Progenitor cell of endocrine pancreas (in vitro differentiated cells): ENCODE measurements around the gene ATXN10. TPM values are rescaled to one million over a fixed set of nuclear protein-coding genes. Genes with fewer than 3 reads are reported as not detected.

Source experiments
- DNase-seq: peaks from one replicate; pipeline ENCODE4 v3.0.0; 2021; ENCODE audit warnings: low spot score; ENCODE audit not compliant: unreplicated experiment
- H3K27ac Mint-ChIP-seq: 2 replicates; pipeline ENCODE4 v1.8.0; 2021; ENCODE audit warnings: mild to moderate bottlenecking, moderate library complexity, mixed read lengths
- H3K27me3 Mint-ChIP-seq: 2 replicates; pipeline ENCODE4 v1.8.0; 2021; ENCODE audit warnings: mixed read lengths
- H3K36me3 Mint-ChIP-seq: 2 replicates; pipeline ENCODE4 v1.8.0; 2022; ENCODE audit warnings: mixed read lengths; ENCODE audit not compliant: insufficient read depth
- H3K4me1 Mint-ChIP-seq: 2 replicates; pipeline ENCODE4 v1.8.0; 2021; ENCODE audit warnings: low read depth, mixed read lengths
- H3K4me3 Mint-ChIP-seq: 2 replicates; pipeline ENCODE4 v1.8.0; 2021; ENCODE audit warnings: low read depth, mild to moderate bottlenecking, moderate library complexity, mixed read lengths
- H3K9me3 Mint-ChIP-seq: 2 replicates; pipeline ENCODE4 v1.8.0; 2021; ENCODE audit warnings: low read depth, mixed read lengths
- CTCF ChIP-seq: fragments of 200-600 bp; sonication (generic); IDR thresholded peaks from one replicate; pipeline ENCODE4 v1.5.0; 2021; ENCODE audit warnings: antibody characterized with exemption, mild to moderate bottlenecking; ENCODE audit not compliant: unreplicated experiment
- total RNA-seq: library from RNA; stranded (reverse); gene quantifications from 2 replicates; pipeline ENCODE4 v1.2.1, GENCODE V29; 2021

The ATXN10 gene
- total RNA-seq, 1 donor from 2014 or later: 177 TPM

GRCh38 chr22:45828841-45829240 lies 157.2 kb downstream of the ATXN10 start:
- Mint-ChIP-seq H3K9me3 (peaks cover 9% of the 10 kb centered on the region), H3K36me3 (peaks cover 32% of the 10 kb centered on the region), H3K4me1 (peaks cover 3% of the 10 kb centered on the region), H3K27me3 (no peaks in the 10 kb centered on the region), H3K4me3 (no peak overlapping the region), H3K27ac (no peak overlapping the region)
- no peak for TF ChIP-seq CTCF
- DNase-seq: no peak

GRCh38 chr22:45830531-45831245 lies 159.1 kb downstream of the ATXN10 start:
- peaks cover 9% of the 10 kb centered on the region for H3K9me3 Mint-ChIP-seq
- DNase-seq: no peak
- peaks cover 25% of the 10 kb centered on the region for H3K36me3 Mint-ChIP-seq
- no peaks in the 10 kb centered on the region for H3K27me3 Mint-ChIP-seq
- no peak overlapping the region for H3K27ac Mint-ChIP-seq
- H3K4me1 Mint-ChIP-seq: no peaks in the 10 kb centered on the region
- TF ChIP-seq CTCF: no peak
- H3K4me3 Mint-ChIP-seq: no peak overlapping the region

GRCh38 chr22:45831394-45831793 lies 159.8 kb downstream of the ATXN10 start:
- H3K9me3 Mint-ChIP-seq: peaks cover 9% of the 10 kb centered on the region
- no peak for TF ChIP-seq CTCF
- no peaks in the 10 kb centered on the region for H3K4me1 Mint-ChIP-seq
- no peaks in the 10 kb centered on the region for H3K27me3 Mint-ChIP-seq
- no peak overlapping the region for H3K27ac Mint-ChIP-seq
- peaks cover 20% of the 10 kb centered on the region for H3K36me3 Mint-ChIP-seq
- no peak for DNase-seq
- H3K4me3 Mint-ChIP-seq: no peak overlapping the region

- peak; percentile 9 for TF ChIP-seq CTCF
- Mint-ChIP-seq H3K27ac (no peak overlapping the region), H3K4me1 (no peaks in the 10 kb centered on the region), H3K27me3 (no peaks in the 10 kb centered on the region), H3K4me3 (no peak overlapping the region), H3K9me3 (peaks cover 9% of the 10 kb centered on the region), H3K36me3 (peaks cover 18% of the 10 kb centered on the region)
- DNase-seq: no peak
Measured at GRCh38 chr22:45832180-45832579, 160.5 kb downstream of the ATXN10 start.

GRCh38 chr22:45832959-45833580 lies 161.4 kb downstream of the ATXN10 start:
- Mint-ChIP-seq H3K9me3 (peaks cover 9% of the 10 kb centered on the region), H3K36me3 (peaks cover 10% of the 10 kb centered on the region), H3K4me3 (no peak overlapping the region), H3K4me1 (peaks cover 1% of the 10 kb centered on the region), H3K27ac (no peak overlapping the region), H3K27me3 (no peaks in the 10 kb centered on the region)
- no peak for DNase-seq
- TF ChIP-seq CTCF: no peak
